ENCODE results near the gene ELK1. TPM values are rescaled to one million over a fixed set of nuclear protein-coding genes. Genes with fewer than 3 reads are reported as not detected.
A peak's percentile ranks its signal among the peaks of the same experiment; 100 is the strongest.

The ELK1 gene
- total and polyA plus RNA-seq, 2 of the 4 experiments (the other 2 are of a cell fraction) = 10.0 to 24.3 TPM

- TF ChIP-seq POLR2A (IDR thresholded peaks at IDR 0.05; ENCODE audit: low read depth, low read length) = peak; percentile 71
- TF ChIP-seq RFX5 (IDR thresholded peaks at IDR 0.05; ENCODE audit: low read depth, low read length) = no peak
- TF ChIP-seq MXI1 (IDR thresholded peaks at IDR 0.05; ENCODE audit: borderline replicate concordance, low read depth, low read length) = peak; percentile 73; the same call in 1 of the 2 replicates
- peak; percentile 90 for TF ChIP-seq USF2 (IDR thresholded peaks at IDR 0.05; ENCODE audit: low read depth, low read length)
- TF ChIP-seq MAFK (IDR thresholded peaks at IDR 0.05; ENCODE audit: low read depth, low read length) = no peak
- no peak for TF ChIP-seq RAD21 (IDR thresholded peaks at IDR 0.05; ENCODE audit: low read length)
Observed at GRCh38 chrX:47650164-47651042, at the start of gene ELK1 (continued).

Data from IMR-90 (cell line).